Body of pancreas (tissue), 4 donors: ENCODE data around the gene PLEKHA7.

Experiments used
- POLR2A ChIP-seq, 3 donors: fragments of 450-650 bp; IDR thresholded peaks; one replicate each; pipeline ENCODE4 v1.6.1; 2016; ENCODE audit warnings: antibody characterized with exemption in 3 of 3, mild to moderate bottlenecking in 2 of 3
- TF ChIP-seq, protein P1 (sequence below), 7 experiments: fragments of 450-650 bp in 4 of 7; fragments of 200-600 bp in 3 of 7; sonication (generic) in 3 of 7; IDR thresholded peaks; one replicate each; pipeline ENCODE4 v1.5.1; 2016 to 2019; ENCODE audit warnings: antibody characterized with exemption in 7 of 7

DNA sequence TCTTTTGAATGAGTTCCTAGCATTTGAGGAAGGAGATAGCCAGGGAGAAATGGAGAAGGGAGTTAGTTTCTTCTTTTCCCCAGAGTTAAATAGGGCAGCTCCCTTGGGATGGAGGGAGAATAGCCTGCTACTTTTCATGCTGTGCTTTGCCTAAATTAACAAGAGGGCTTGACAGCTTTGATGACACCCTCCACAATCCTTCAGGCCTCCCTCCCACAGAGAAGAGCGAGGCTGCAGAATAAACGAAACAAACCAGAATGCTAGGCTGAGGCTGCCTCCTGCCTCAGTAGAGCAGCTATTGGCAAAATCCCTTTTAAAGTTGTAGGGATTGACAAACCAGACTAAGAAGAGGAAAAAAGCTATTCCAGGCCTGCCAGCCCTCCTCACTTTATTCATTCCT, 181.2 kb downstream of the PLEKHA7 start:
- TF ChIP-seq POLR2A (IDR thresholded peaks at IDR 0.05): no peak
- TF ChIP-seq, protein P1, sequence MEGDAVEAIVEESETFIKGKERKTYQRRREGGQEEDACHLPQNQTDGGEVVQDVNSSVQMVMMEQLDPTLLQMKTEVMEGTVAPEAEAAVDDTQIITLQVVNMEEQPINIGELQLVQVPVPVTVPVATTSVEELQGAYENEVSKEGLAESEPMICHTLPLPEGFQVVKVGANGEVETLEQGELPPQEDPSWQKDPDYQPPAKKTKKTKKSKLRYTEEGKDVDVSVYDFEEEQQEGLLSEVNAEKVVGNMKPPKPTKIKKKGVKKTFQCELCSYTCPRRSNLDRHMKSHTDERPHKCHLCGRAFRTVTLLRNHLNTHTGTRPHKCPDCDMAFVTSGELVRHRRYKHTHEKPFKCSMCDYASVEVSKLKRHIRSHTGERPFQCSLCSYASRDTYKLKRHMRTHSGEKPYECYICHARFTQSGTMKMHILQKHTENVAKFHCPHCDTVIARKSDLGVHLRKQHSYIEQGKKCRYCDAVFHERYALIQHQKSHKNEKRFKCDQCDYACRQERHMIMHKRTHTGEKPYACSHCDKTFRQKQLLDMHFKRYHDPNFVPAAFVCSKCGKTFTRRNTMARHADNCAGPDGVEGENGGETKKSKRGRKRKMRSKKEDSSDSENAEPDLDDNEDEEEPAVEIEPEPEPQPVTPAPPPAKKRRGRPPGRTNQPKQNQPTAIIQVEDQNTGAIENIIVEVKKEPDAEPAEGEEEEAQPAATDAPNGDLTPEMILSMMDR (IDR thresholded peaks at IDR 0.05): no peak
